Measurements from ENCODE around the gene PTPN4. TPM values are rescaled to one million over a fixed set of nuclear protein-coding genes. Genes with fewer than 3 reads are reported as not detected.

The PTPN4 gene
- total RNA-seq, 4 donors from 2014 or later, result 9.6 to 30.1 (median 18.4) TPM

DNA sequence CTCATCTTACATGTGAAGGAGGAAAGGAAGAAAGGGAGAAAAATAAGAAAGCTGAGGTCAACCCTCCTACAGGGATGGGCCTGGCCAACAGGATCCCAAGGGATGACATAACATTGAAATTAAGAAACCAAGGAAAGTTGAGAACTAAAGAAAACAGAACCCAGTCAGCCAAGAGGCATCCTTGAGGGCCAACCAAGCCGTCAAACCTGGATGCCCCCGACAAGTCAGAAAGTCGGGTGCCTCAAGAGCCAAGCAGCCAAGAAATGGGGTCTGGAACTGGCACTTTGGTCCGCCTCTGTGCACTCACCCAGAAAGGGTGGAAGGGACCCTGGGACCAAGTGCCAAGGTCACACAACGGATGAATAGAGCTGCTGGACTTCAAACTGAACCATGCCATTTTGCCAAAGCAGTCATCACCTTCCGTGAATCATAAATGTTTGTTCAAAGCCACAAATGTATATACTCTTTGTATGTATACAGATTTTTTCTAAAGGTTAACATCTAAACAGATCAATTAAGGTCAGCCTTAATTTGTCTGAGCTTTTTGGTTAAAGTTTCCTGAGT, 27.0 kb upstream of the PTPN4 start:
- intact Hi-C loops (cut with DNase I), result no loop called here
- no peak overlapping the region for H3K27ac ChIP-seq
- H3K4me3 ChIP-seq, result no peak overlapping the region
- TF ChIP-seq, protein P1, sequence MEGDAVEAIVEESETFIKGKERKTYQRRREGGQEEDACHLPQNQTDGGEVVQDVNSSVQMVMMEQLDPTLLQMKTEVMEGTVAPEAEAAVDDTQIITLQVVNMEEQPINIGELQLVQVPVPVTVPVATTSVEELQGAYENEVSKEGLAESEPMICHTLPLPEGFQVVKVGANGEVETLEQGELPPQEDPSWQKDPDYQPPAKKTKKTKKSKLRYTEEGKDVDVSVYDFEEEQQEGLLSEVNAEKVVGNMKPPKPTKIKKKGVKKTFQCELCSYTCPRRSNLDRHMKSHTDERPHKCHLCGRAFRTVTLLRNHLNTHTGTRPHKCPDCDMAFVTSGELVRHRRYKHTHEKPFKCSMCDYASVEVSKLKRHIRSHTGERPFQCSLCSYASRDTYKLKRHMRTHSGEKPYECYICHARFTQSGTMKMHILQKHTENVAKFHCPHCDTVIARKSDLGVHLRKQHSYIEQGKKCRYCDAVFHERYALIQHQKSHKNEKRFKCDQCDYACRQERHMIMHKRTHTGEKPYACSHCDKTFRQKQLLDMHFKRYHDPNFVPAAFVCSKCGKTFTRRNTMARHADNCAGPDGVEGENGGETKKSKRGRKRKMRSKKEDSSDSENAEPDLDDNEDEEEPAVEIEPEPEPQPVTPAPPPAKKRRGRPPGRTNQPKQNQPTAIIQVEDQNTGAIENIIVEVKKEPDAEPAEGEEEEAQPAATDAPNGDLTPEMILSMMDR (IDR thresholded peaks at IDR 0.05), result no peak
- no peak for TF ChIP-seq POLR2A (IDR thresholded peaks at IDR 0.05)
- H3K36me3 ChIP-seq, result no peaks in the 10 kb centered on the region
- 87 to 93% methylated on average over 6 of the region's 6 CpGs for WGBS, 2 donors
- H3K27me3 ChIP-seq, result peaks cover 0 to 3% (median 0%) of the 10 kb centered on the region in 4 donors
- H3K4me1 ChIP-seq, result no peaks in the 10 kb centered on the region
- no peaks in the 10 kb centered on the region for H3K9me3 ChIP-seq
- no peak for DNase-seq

DNA sequence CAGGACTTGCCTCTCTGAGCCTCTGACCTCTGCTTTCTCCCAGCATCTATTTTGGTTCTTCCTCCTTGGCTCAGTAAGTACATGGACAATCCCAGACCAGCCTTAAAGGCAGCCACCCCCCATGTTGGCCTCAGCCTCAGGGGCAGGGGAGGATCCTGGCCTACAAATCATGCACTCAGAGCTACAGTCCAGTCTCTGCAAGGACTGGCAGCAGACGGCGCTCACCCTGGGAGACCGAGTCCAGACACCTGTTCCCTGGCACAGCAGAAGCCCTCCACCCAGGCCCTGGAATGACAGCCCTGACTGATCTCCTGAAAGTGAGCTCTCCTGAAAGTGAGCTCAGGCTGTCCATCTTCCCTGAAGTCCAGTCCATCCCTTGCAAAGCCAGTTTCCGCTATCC, 25.7 kb upstream of the PTPN4 start:
- H3K36me3 ChIP-seq, result no peaks in the 10 kb centered on the region
- H3K4me1 ChIP-seq, result no peaks in the 10 kb centered on the region
- intact Hi-C loops (cut with DNase I), result no loop called here
- no peak for DNase-seq
- H3K9me3 ChIP-seq, result no peaks in the 10 kb centered on the region
- no peak overlapping the region for H3K27ac ChIP-seq
- TF ChIP-seq, protein P1 (IDR thresholded peaks at IDR 0.05), result no peak
- whole genome bisulfite sequencing, 2 donors, result 88 to 100% methylated on average over 1 of the region's 4 CpGs
- H3K4me3 ChIP-seq, result no peak overlapping the region
- peaks cover 0 to 3% (median 0%) of the 10 kb centered on the region in 4 donors for H3K27me3 ChIP-seq

DNA sequence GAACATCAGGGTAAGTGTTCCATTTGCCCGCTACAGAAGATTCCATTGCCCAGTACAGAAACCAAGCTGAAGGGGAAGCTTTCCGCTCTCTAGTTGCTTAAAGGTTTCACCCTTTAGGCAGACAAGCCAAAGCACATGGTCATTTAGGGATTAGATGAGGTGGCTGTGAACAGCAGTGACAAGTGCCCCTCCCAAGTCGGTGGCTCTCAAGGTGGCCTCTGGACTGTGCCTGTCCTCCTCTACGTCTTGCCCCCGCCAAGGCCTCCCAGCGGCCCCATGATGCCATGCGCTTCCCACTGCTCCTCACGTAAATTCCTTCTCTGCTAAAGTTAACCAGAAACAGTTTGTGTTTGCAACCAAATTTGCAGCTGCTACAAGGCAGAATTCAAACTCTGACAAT, 24.2 kb upstream of the PTPN4 start:
- 91 to 97% methylated on average over 8 of the region's 8 CpGs for WGBS, 2 donors
- Histone ChIP-seq H3K4me1 (no peaks in the 10 kb centered on the region), H3K36me3 (no peaks in the 10 kb centered on the region), H3K9me3 (no peaks in the 10 kb centered on the region), H3K4me3 (no peak overlapping the region), H3K27me3 (peaks cover 0 to 3% (median 0%) of the 10 kb centered on the region in 4 donors), H3K27ac (no peak overlapping the region)
- no peak for TF ChIP-seq POLR2A (IDR thresholded peaks at IDR 0.05)
- TF ChIP-seq, protein P1 (IDR thresholded peaks at IDR 0.05), result no peak
- intact Hi-C loops (cut with DNase I), result no loop called here
- no peak for DNase-seq

DNA sequence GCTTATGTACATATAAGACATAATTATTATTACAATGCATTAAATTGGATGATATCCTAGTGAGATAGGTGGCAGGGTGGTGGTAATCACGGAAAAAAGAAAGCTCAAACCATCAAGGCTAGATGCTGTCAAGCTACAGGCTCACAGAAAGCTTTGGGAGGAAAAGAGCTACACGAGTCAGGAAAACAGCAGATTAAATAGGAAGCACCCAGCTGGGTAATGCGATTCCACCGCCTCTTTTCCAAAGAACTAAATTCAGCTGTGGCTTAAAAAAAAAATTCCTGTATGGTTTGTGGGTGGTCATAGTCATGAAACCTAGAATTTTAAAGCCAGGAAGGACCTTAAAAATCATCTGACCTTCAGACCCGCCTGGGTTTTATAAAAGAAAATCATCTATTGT, 23.7 kb upstream of the PTPN4 start:
- Histone ChIP-seq H3K9me3 (no peaks in the 10 kb centered on the region), H3K27me3 (peaks cover 0 to 3% (median 0%) of the 10 kb centered on the region in 4 donors), H3K4me1 (no peaks in the 10 kb centered on the region), H3K36me3 (no peaks in the 10 kb centered on the region), H3K4me3 (no peak overlapping the region), H3K27ac (no peak overlapping the region)
- TF ChIP-seq, protein P1 (IDR thresholded peaks at IDR 0.05), result no peak
- no peak for TF ChIP-seq POLR2A (IDR thresholded peaks at IDR 0.05)
- WGBS, 2 donors, result 65 to 79% methylated on average over 5 of the region's 5 CpGs
- intact Hi-C loops (cut with DNase I), result no loop called here
- no peak for DNase-seq

DNA sequence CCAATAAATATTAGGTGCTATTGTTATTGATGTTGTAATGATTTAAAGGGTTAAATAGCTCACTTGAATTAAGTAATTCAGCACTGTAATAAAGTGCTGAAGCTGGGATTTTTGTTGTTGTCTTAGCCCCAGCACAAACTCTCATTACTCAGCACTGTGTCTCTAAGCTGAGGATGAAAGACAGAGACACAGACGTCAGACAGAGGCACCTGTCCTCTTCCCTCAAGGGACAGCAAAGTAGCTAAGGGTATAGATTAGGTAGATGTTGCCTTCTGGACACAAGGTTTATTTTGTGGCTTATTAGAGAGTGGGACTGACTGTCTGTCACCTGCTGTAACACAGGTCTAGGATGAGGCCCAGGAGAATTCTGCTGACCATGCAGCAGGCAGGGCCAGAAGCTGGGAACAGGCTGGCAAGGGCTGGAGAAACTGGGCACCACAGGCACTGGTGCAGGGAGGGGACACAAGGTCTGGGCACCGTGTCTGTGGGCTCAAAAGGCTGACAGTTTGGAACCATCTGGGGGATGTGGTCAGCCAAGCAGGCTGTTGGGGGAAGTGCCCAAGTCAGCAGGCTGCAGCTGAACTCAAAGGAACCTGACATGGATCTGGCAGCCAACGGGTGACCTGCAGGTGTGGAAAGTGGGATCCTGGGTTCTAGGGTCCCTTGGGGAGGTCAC, 20.0 kb upstream of the PTPN4 start:
- H3K9me3 ChIP-seq, result no peaks in the 10 kb centered on the region
- peaks cover 0 to 3% (median 0%) of the 10 kb centered on the region in 4 donors for H3K27me3 ChIP-seq
- H3K4me1 ChIP-seq, result peaks cover 0 to 6% (median 0%) of the 10 kb centered on the region in 3 donors
- H3K36me3 ChIP-seq, result no peaks in the 10 kb centered on the region
- 46 to 60% methylated on average over 2 to 3 of the region's 3 CpGs for WGBS, 2 donors
- no peak for TF ChIP-seq POLR2A (IDR thresholded peaks at IDR 0.05)
- H3K4me3 ChIP-seq, result no peak overlapping the region
- H3K27ac ChIP-seq, result no peak overlapping the region
- no peak for DNase-seq
- intact Hi-C loops (cut with DNase I), result no loop called here

Data from esophagus squamous epithelium (tissue), 5 donors.